ENCODE measurements around the gene SNAI3. TPM values are rescaled to one million over a fixed set of nuclear protein-coding genes. Genes with fewer than 3 reads are reported as not detected.

SNAI3 gene
- total and polyA plus RNA-seq, 9 of the 15 experiments (the other 6 are each of a cell fraction or from before 2014, with no cell fraction given): 0.04 to 4.1 (median 0.80) TPM; not detected in 1

DNA sequence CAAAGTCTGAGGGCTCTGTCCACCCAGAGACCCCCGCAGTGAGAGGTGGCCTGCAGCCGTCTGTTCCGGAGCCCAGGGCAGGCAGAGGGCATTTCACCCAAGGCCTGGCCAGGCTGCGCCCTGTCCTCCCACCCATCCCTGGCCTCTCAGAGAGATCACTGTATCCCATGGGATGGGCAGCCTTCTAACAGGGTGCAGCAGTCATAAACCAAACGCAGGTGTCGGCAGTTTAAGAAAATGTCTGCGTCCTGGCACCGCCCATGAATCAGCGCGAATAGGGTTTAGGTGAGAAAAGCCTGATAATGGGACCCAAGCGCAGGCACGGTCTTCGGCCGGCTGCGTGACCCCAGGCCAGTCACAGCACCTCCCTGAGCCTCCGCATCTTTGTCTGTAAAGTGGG is 40.9 kb downstream of the SNAI3 start:
- ChIA-PET POLR2A (no interaction called here), CTCF (ENCODE audit: low intra/inter-chr PET ratio) (no interaction called here)
- Histone ChIP-seq H3K27me3 (ENCODE audit: control insufficient read depth in 2 of 2, insufficient read depth in 2 of 2, low read length in 2 of 2) (peaks cover 0 to under 1% of the 10 kb centered on the region in 2 experiments; a peak in 2 of 5 replicates), H3K9ac (ENCODE audit: insufficient read depth in 1 of 2, low read depth in 2 of 2, low read length in 2 of 2) (no peak overlapping the region), H3K9me3 (replicated peaks; ENCODE audit: control insufficient read depth, insufficient read depth, low read depth, low read length) (no peaks in the 10 kb centered on the region), H3K36me3 (ENCODE audit: control insufficient read depth, insufficient read depth, low read length) (peaks cover 38% of the 10 kb centered on the region; the same call in 2 of the 3 replicates), H3K27ac (ENCODE audit: extremely low read depth, low read depth, low read length) (no peak overlapping the region), H4K20me1 (replicated peaks; ENCODE audit: control insufficient read depth, insufficient read depth, low read length) (peaks cover 5% of the 10 kb centered on the region; the same call in 1 of the 2 replicates), H3K79me2 (ENCODE audit: control insufficient read depth, insufficient read depth, low read length) (peaks cover 20% of the 10 kb centered on the region), H3K9me1 (ENCODE audit: control insufficient read depth, insufficient read depth, low read length) (no peaks in the 10 kb centered on the region), H2AFZ (ENCODE audit: low read depth, low read length) (no peak overlapping the region), H3K4me1 (replicated peaks in 1 of 2; ENCODE audit: control insufficient read depth in 2 of 2, insufficient read depth in 2 of 2, low read length in 2 of 2) (peaks cover 0 to 80% of the 10 kb centered on the region in 2 experiments; a peak in 3 of 5 replicates), H3K4me3 (no peak overlapping the region), H3K4me2 (ENCODE audit: insufficient read depth, low read length) (no peak overlapping the region)
- DNase-seq (ENCODE audit: extremely low read depth in 1 of 4, low spot score in 3 of 4) (no peak), ATAC-seq (no peak), FAIRE-seq (no peak)
- in situ Hi-C loops (cut with MboI): no loop called here
- WGBS (ENCODE audit: insufficient coverage, low coverage, missing lambda C conversion rate): 83% methylated on average over 16 of the region's 16 CpGs
- intact Hi-C loops (cut with micrococcal nuclease): no loop called here
- BruUV-seq (replicated peaks): no TSS peak
- TF ChIP-seq SAFB2 (IDR thresholded peaks at IDR 0.05; ENCODE audit: borderline replicate concordance, low read depth, low read length, severe bottlenecking): no peak
- TF ChIP-seq NFE2L1 (tag; IDR thresholded peaks at IDR 0.05; ENCODE audit: borderline replicate concordance, low read depth): no peak
- TF ChIP-seq ZNF780A (CRISPR knock-in tag; IDR thresholded peaks at IDR 0.05): no peak
- no peak for TF ChIP-seq MTA2 (IDR thresholded peaks at IDR 0.05; ENCODE audit: low read depth)
- TF ChIP-seq, protein P1, sequence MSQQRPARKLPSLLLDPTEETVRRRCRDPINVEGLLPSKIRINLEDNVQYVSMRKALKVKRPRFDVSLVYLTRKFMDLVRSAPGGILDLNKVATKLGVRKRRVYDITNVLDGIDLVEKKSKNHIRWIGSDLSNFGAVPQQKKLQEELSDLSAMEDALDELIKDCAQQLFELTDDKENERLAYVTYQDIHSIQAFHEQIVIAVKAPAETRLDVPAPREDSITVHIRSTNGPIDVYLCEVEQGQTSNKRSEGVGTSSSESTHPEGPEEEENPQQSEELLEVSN (IDR thresholded peaks at IDR 0.05; ENCODE audit: borderline replicate concordance in 1 of 2, extremely low read depth in 1 of 2, insufficient read depth in 1 of 2, insufficient read length in 1 of 2, low read depth in 1 of 2, low read length in 1 of 2, poor library complexity in 1 of 2, severe bottlenecking in 1 of 2): no peak
- no peak for TF ChIP-seq KLF10 (CRISPR knock-in tag; IDR thresholded peaks at IDR 0.05)
- no peak for TF ChIP-seq ESRRB (CRISPR knock-in tag; IDR thresholded peaks at IDR 0.05; ENCODE audit: borderline replicate concordance)
- TF ChIP-seq, protein P2, sequence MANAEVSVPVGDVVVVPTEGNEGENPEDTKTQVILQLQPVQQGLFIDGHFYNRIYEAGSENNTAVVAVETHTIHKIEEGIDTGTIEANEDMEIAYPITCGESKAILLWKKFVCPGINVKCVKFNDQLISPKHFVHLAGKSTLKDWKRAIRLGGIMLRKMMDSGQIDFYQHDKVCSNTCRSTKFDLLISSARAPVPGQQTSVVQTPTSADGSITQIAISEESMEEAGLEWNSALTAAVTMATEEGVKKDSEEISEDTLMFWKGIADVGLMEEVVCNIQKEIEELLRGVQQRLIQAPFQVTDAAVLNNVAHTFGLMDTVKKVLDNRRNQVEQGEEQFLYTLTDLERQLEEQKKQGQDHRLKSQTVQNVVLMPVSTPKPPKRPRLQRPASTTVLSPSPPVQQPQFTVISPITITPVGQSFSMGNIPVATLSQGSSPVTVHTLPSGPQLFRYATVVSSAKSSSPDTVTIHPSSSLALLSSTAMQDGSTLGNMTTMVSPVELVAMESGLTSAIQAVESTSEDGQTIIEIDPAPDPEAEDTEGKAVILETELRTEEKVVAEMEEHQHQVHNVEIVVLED (CRISPR knock-in tag; IDR thresholded peaks at IDR 0.05): no peak
- TF ChIP-seq, protein P3, sequence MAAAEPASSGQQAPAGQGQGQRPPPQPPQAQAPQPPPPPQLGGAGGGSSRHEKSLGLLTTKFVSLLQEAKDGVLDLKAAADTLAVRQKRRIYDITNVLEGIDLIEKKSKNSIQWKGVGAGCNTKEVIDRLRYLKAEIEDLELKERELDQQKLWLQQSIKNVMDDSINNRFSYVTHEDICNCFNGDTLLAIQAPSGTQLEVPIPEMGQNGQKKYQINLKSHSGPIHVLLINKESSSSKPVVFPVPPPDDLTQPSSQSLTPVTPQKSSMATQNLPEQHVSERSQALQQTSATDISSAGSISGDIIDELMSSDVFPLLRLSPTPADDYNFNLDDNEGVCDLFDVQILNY (CRISPR knock-in tag; IDR thresholded peaks at IDR 0.05): no peak
- no peak for TF ChIP-seq MECOM (CRISPR knock-in tag; IDR thresholded peaks at IDR 0.05)
- TF ChIP-seq ZNF717 (CRISPR knock-in tag; IDR thresholded peaks at IDR 0.05): no peak
- TF ChIP-seq, protein P4, sequence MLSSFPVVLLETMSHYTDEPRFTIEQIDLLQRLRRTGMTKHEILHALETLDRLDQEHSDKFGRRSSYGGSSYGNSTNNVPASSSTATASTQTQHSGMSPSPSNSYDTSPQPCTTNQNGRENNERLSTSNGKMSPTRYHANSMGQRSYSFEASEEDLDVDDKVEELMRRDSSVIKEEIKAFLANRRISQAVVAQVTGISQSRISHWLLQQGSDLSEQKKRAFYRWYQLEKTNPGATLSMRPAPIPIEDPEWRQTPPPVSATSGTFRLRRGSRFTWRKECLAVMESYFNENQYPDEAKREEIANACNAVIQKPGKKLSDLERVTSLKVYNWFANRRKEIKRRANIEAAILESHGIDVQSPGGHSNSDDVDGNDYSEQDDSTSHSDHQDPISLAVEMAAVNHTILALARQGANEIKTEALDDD (IDR thresholded peaks at IDR 0.05): no peak
- no peak for TF ChIP-seq OTX1 (CRISPR knock-in tag; IDR thresholded peaks at IDR 0.05)
- TF ChIP-seq XRCC4 (IDR thresholded peaks at IDR 0.05; ENCODE audit: extremely low read depth, insufficient read depth, insufficient read length): no peak

Data from K562 (cell line).